ENCODE measurements around the gene MCOLN2. TPM values are rescaled to one million over a fixed set of nuclear protein-coding genes. Genes with fewer than 3 reads are reported as not detected.

The MCOLN2 gene
- total RNA-seq, 1 donor from 2014 or later: 0.29 TPM

- Mint-ChIP-seq H3K9me3 (ENCODE audit: low read depth) (no peaks in the 10 kb centered on the region), H3K4me3 (ENCODE audit: low read depth) (no peak overlapping the region), H3K27me3 (peaks cover 17% of the 10 kb centered on the region), H3K4me1 (ENCODE audit: low read depth) (peaks cover 4% of the 10 kb centered on the region), H3K36me3 (ENCODE audit: insufficient read depth) (no peaks in the 10 kb centered on the region), H3K27ac (peak overlapping the region; percentile 14)
- peak; percentile 94 for TF ChIP-seq CTCF (IDR thresholded peaks at IDR 0.05; ENCODE audit: unreplicated experiment)
- DNase-seq (ENCODE audit: low spot score, unreplicated experiment): peak; percentile 46
These were observed 52.0 kb downstream of the MCOLN2 start for GRCh38 chr1:84944767-84945486.

- Mint-ChIP-seq H3K27ac (no peak overlapping the region), H3K27me3 (peaks cover 24% of the 10 kb centered on the region), H3K4me3 (ENCODE audit: low read depth) (no peak overlapping the region), H3K36me3 (ENCODE audit: insufficient read depth) (no peaks in the 10 kb centered on the region), H3K4me1 (ENCODE audit: low read depth) (peaks cover 4% of the 10 kb centered on the region), H3K9me3 (ENCODE audit: low read depth) (no peaks in the 10 kb centered on the region)
- TF ChIP-seq CTCF (IDR thresholded peaks at IDR 0.05; ENCODE audit: unreplicated experiment): no peak
- DNase-seq (ENCODE audit: low spot score, unreplicated experiment): no peak
These were observed 55.1 kb downstream of the MCOLN2 start for GRCh38 chr1:84941843-84942242.

DNA sequence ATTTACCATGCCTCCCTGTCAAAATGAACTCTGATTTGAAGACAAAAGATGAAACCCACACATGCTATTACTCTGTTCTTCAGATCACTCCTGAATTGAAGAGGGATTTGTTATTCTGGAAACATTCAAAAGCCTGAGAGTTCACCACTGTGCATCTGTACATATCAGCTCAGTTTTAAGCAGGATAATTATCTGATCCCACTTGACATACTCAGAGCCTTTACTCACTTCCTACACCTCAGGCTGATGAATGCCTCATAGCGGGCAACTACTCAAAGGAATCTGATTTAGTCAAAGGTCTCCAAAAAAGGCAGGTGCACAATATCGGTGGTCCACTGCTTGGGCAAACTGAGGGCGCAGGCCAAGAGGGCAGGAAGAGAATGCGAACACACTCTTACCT is 56.4 kb downstream of the MCOLN2 start:
- TF ChIP-seq CTCF (IDR thresholded peaks at IDR 0.05; ENCODE audit: unreplicated experiment): no peak
- H3K36me3 Mint-ChIP-seq (ENCODE audit: insufficient read depth): no peaks in the 10 kb centered on the region
- H3K27me3 Mint-ChIP-seq: peaks cover 24% of the 10 kb centered on the region
- no peak overlapping the region for H3K27ac Mint-ChIP-seq
- no peak for DNase-seq (ENCODE audit: low spot score, unreplicated experiment)
- H3K4me1 Mint-ChIP-seq (ENCODE audit: low read depth): peaks cover 4% of the 10 kb centered on the region
- no peaks in the 10 kb centered on the region for H3K9me3 Mint-ChIP-seq (ENCODE audit: low read depth)
- H3K4me3 Mint-ChIP-seq (ENCODE audit: low read depth): no peak overlapping the region

- no peak for DNase-seq (ENCODE audit: low spot score, unreplicated experiment)
- no peak overlapping the region for H3K27ac Mint-ChIP-seq
- TF ChIP-seq CTCF (IDR thresholded peaks at IDR 0.05; ENCODE audit: unreplicated experiment): no peak
- peaks cover 24% of the 10 kb centered on the region for H3K27me3 Mint-ChIP-seq
- H3K36me3 Mint-ChIP-seq (ENCODE audit: insufficient read depth): no peaks in the 10 kb centered on the region
- no peaks in the 10 kb centered on the region for H3K4me1 Mint-ChIP-seq (ENCODE audit: low read depth)
- H3K4me3 Mint-ChIP-seq (ENCODE audit: low read depth): no peak overlapping the region
- H3K9me3 Mint-ChIP-seq (ENCODE audit: low read depth): no peaks in the 10 kb centered on the region
These were observed 57.2 kb downstream of the MCOLN2 start for GRCh38 chr1:84939761-84940160.

DNA sequence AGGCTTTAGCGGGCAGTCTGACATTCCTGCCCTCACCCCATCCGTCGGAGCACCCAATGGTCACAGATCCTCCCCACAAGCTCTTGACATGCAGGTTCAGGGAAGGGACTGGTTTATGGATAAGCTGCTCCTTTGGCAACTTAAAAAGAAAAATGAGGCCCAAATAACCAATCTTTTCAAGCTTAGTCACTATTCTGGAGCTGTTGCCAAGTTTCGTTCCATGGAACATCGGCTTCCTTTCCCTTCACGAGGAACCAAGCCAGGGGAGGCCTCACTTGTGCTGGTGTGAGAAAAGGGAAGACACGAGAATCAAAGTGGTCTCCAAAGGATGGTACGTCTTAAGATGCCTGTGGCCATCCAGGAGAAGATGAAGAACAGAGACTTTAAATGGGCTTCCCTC is 57.8 kb downstream of the MCOLN2 start:
- no peak for DNase-seq (ENCODE audit: low spot score, unreplicated experiment)
- H3K36me3 Mint-ChIP-seq (ENCODE audit: insufficient read depth): no peaks in the 10 kb centered on the region
- H3K27ac Mint-ChIP-seq: no peak overlapping the region
- H3K4me1 Mint-ChIP-seq (ENCODE audit: low read depth): no peaks in the 10 kb centered on the region
- no peak for TF ChIP-seq CTCF (IDR thresholded peaks at IDR 0.05; ENCODE audit: unreplicated experiment)
- no peaks in the 10 kb centered on the region for H3K9me3 Mint-ChIP-seq (ENCODE audit: low read depth)
- no peak overlapping the region for H3K4me3 Mint-ChIP-seq (ENCODE audit: low read depth)
- peaks cover 24% of the 10 kb centered on the region for H3K27me3 Mint-ChIP-seq

All from progenitor cell of endocrine pancreas (in vitro differentiated cells).